ENCODE results near the gene HMHB1. TPM values are rescaled to one million over a fixed set of nuclear protein-coding genes. Genes with fewer than 3 reads are reported as not detected.
A peak's percentile ranks its signal among the peaks of the same experiment; 100 is the strongest.

HMHB1 gene
- total RNA-seq, result not detected

GRCh38 chr5:143812085-143812705 lies at the start of gene HMHB1:
Gene HMHB1, plus strand, starts transcription at chr5:143812161.
- Mint-ChIP-seq H3K4me1 (peaks cover 11% of the 10 kb centered on the region), H3K27ac (no peak within 1 kb of the TSS), H3K36me3 (no peaks in the 10 kb centered on the region), H3K9me3 (no peaks in the 10 kb centered on the region), H3K27me3 (peaks cover 10% of the 10 kb centered on the region), H3K4me3 (peak within 1 kb of the TSS; percentile 54)
- peak; percentile 9 for DNase-seq

GRCh38 chr5:143762636-143763220 lies 49.2 kb upstream of the HMHB1 start:
- Mint-ChIP-seq H3K9me3 (no peaks in the 10 kb centered on the region), H3K4me1 (peaks cover 5% of the 10 kb centered on the region), H3K4me3 (no peak overlapping the region), H3K36me3 (no peaks in the 10 kb centered on the region), H3K27me3 (peaks cover 14% of the 10 kb centered on the region), H3K27ac (no peak overlapping the region)
- DNase-seq, result no peak

- Mint-ChIP-seq H3K27me3 (peaks cover 21% of the 10 kb centered on the region), H3K36me3 (no peaks in the 10 kb centered on the region), H3K27ac (no peak overlapping the region), H3K4me3 (no peak overlapping the region), H3K4me1 (no peaks in the 10 kb centered on the region), H3K9me3 (no peaks in the 10 kb centered on the region)
- DNase-seq, result no peak
Measured at GRCh38 chr5:143767162-143767561, 44.8 kb upstream of the HMHB1 start.

GRCh38 chr5:143769026-143769786 lies 42.8 kb upstream of the HMHB1 start:
- H3K4me3 Mint-ChIP-seq, result no peak overlapping the region
- DNase-seq, result no peak
- H3K4me1 Mint-ChIP-seq, result no peaks in the 10 kb centered on the region
- H3K9me3 Mint-ChIP-seq, result no peaks in the 10 kb centered on the region
- no peak overlapping the region for H3K27ac Mint-ChIP-seq
- peaks cover 21% of the 10 kb centered on the region for H3K27me3 Mint-ChIP-seq
- no peaks in the 10 kb centered on the region for H3K36me3 Mint-ChIP-seq

- H3K9me3 Mint-ChIP-seq, result no peaks in the 10 kb centered on the region
- H3K27ac Mint-ChIP-seq, result no peak overlapping the region
- no peak overlapping the region for H3K4me3 Mint-ChIP-seq
- no peak for DNase-seq
- H3K27me3 Mint-ChIP-seq, result peaks cover 21% of the 10 kb centered on the region
- no peaks in the 10 kb centered on the region for H3K36me3 Mint-ChIP-seq
- no peaks in the 10 kb centered on the region for H3K4me1 Mint-ChIP-seq
Measured at GRCh38 chr5:143770450-143770849, 41.5 kb upstream of the HMHB1 start.

GRCh38 chr5:143771189-143771588 lies 40.8 kb upstream of the HMHB1 start:
- H3K27ac Mint-ChIP-seq, result no peak overlapping the region
- H3K4me3 Mint-ChIP-seq, result no peak overlapping the region
- no peaks in the 10 kb centered on the region for H3K9me3 Mint-ChIP-seq
- peaks cover 20% of the 10 kb centered on the region for H3K27me3 Mint-ChIP-seq
- H3K4me1 Mint-ChIP-seq, result no peaks in the 10 kb centered on the region
- no peak for DNase-seq
- H3K36me3 Mint-ChIP-seq, result no peaks in the 10 kb centered on the region

- no peak overlapping the region for H3K4me3 Mint-ChIP-seq
- no peak for DNase-seq
- no peaks in the 10 kb centered on the region for H3K4me1 Mint-ChIP-seq
- peaks cover 16% of the 10 kb centered on the region for H3K27me3 Mint-ChIP-seq
- no peaks in the 10 kb centered on the region for H3K9me3 Mint-ChIP-seq
- H3K36me3 Mint-ChIP-seq, result no peaks in the 10 kb centered on the region
- no peak overlapping the region for H3K27ac Mint-ChIP-seq
Measured at GRCh38 chr5:143771602-143772001, 40.4 kb upstream of the HMHB1 start.

- H3K36me3 Mint-ChIP-seq, result no peaks in the 10 kb centered on the region
- H3K27ac Mint-ChIP-seq, result no peak overlapping the region
- peaks cover 8% of the 10 kb centered on the region for H3K27me3 Mint-ChIP-seq
- no peaks in the 10 kb centered on the region for H3K4me1 Mint-ChIP-seq
- no peak for DNase-seq
- H3K9me3 Mint-ChIP-seq, result no peaks in the 10 kb centered on the region
- H3K4me3 Mint-ChIP-seq, result no peak overlapping the region
Measured at GRCh38 chr5:143772621-143773020, 39.3 kb upstream of the HMHB1 start.

- H3K36me3 Mint-ChIP-seq, result no peaks in the 10 kb centered on the region
- H3K27ac Mint-ChIP-seq, result no peak overlapping the region
- H3K27me3 Mint-ChIP-seq, result peaks cover 6% of the 10 kb centered on the region
- no peak overlapping the region for H3K4me3 Mint-ChIP-seq
- no peaks in the 10 kb centered on the region for H3K4me1 Mint-ChIP-seq
- H3K9me3 Mint-ChIP-seq, result peaks cover 5% of the 10 kb centered on the region
- no peak for DNase-seq
Measured at GRCh38 chr5:143775258-143775657, 36.7 kb upstream of the HMHB1 start.

GRCh38 chr5:143776951-143777350 lies 35.0 kb upstream of the HMHB1 start:
- H3K9me3 Mint-ChIP-seq, result peaks cover 5% of the 10 kb centered on the region
- no peaks in the 10 kb centered on the region for H3K27me3 Mint-ChIP-seq
- H3K4me1 Mint-ChIP-seq, result no peaks in the 10 kb centered on the region
- DNase-seq, result no peak
- H3K27ac Mint-ChIP-seq, result no peak overlapping the region
- H3K36me3 Mint-ChIP-seq, result no peaks in the 10 kb centered on the region
- no peak overlapping the region for H3K4me3 Mint-ChIP-seq

- H3K27ac Mint-ChIP-seq, result no peak overlapping the region
- H3K36me3 Mint-ChIP-seq, result no peaks in the 10 kb centered on the region
- peaks cover 6% of the 10 kb centered on the region for H3K27me3 Mint-ChIP-seq
- no peaks in the 10 kb centered on the region for H3K4me1 Mint-ChIP-seq
- H3K9me3 Mint-ChIP-seq, result peaks cover 6% of the 10 kb centered on the region
- no peak overlapping the region for H3K4me3 Mint-ChIP-seq
- no peak for DNase-seq
Measured at GRCh38 chr5:143779506-143779905, 32.5 kb upstream of the HMHB1 start.

GRCh38 chr5:143781993-143782520 lies 29.9 kb upstream of the HMHB1 start:
- Mint-ChIP-seq H3K36me3 (no peaks in the 10 kb centered on the region), H3K27me3 (peaks cover 6% of the 10 kb centered on the region), H3K4me3 (no peak overlapping the region), H3K27ac (no peak overlapping the region), H3K9me3 (peaks cover 6% of the 10 kb centered on the region), H3K4me1 (no peaks in the 10 kb centered on the region)
- DNase-seq, result no peak

- peaks cover 6% of the 10 kb centered on the region for H3K9me3 Mint-ChIP-seq
- no peak for DNase-seq
- no peak overlapping the region for H3K27ac Mint-ChIP-seq
- no peak overlapping the region for H3K4me3 Mint-ChIP-seq
- peaks cover 6% of the 10 kb centered on the region for H3K27me3 Mint-ChIP-seq
- H3K36me3 Mint-ChIP-seq, result no peaks in the 10 kb centered on the region
- H3K4me1 Mint-ChIP-seq, result no peaks in the 10 kb centered on the region
Measured at GRCh38 chr5:143782588-143783386, 29.2 kb upstream of the HMHB1 start.

- H3K4me3 Mint-ChIP-seq, result no peak overlapping the region
- H3K27ac Mint-ChIP-seq, result no peak overlapping the region
- peaks cover 6% of the 10 kb centered on the region for H3K4me1 Mint-ChIP-seq
- peaks cover 2% of the 10 kb centered on the region for H3K9me3 Mint-ChIP-seq
- H3K27me3 Mint-ChIP-seq, result no peaks in the 10 kb centered on the region
- DNase-seq, result no peak
- no peaks in the 10 kb centered on the region for H3K36me3 Mint-ChIP-seq
Measured at GRCh38 chr5:143788401-143788800, 23.6 kb upstream of the HMHB1 start.
